ENCODE data around the gene CTH. TPM values are rescaled to one million over a fixed set of nuclear protein-coding genes. Genes with fewer than 3 reads are reported as not detected.

Gene CTH
- total and polyA plus RNA-seq, 2 of the 4 experiments (the other 2 are of a cell fraction), result 2.7 to 3.0 TPM

DNA sequence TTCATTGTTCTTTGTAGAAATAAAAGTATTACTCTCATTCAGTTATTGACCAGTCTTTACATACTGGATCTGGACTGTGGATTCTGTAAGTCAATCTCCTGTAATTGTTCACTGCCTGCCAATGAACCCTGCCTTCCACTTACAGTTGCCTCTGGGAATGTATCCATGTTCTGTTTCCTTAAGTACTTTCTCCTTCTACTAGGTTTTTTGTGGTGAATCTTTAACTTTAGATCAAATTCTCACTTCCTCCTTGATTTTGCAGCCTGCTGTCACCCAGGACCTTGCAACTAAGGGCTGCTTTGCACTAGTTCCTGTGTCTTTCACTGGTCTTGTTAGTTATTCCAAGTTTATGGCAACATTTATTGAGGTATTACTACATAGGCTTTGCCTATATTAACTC lies 28.4 kb upstream of the CTH start:
- no peak for DNase-seq
- H4K8ac ChIP-seq (ENCODE audit: low read depth in 2 of 2, low read length in 2 of 2), result no peak overlapping the region
- ATAC-seq (ENCODE audit: low read depth), result no peak
- H2BK15ac ChIP-seq (ENCODE audit: low read depth, low read length), result no peak overlapping the region
- H2BK120ac ChIP-seq (ENCODE audit: low read depth, low read length), result no peak overlapping the region
- H3K9me3 ChIP-seq (ENCODE audit: control insufficient read depth, insufficient read depth, low read length), result no peaks in the 10 kb centered on the region
- H3K9ac ChIP-seq (ENCODE audit: low read depth, low read length), result no peak overlapping the region
- no peaks in the 10 kb centered on the region for H3K79me1 ChIP-seq (ENCODE audit: low read depth in 1 of 2, low read length in 2 of 2)
- no peak overlapping the region for H2BK20ac ChIP-seq (ENCODE audit: low read depth, low read length)
- no peak overlapping the region for H4K5ac ChIP-seq (ENCODE audit: low read depth, low read length)
- ChIA-PET CTCF (no interaction called here), POLR2A (ENCODE audit: unreplicated experiment) (no interaction called here)
- in situ Hi-C loops (cut with MboI; ENCODE audit: low sequenced_read_pairs), result no loop called here
- H4K20me1 ChIP-seq (ENCODE audit: insufficient read depth, low read length), result no peaks in the 10 kb centered on the region
- no peaks in the 10 kb centered on the region for H3K4me1 ChIP-seq (ENCODE audit: control insufficient read depth, insufficient read depth, low read length)
- H3K4me2 ChIP-seq (ENCODE audit: low read depth, low read length), result no peak overlapping the region
- H3K23ac ChIP-seq (ENCODE audit: low read depth, low read length), result no peak overlapping the region
- H3K4me3 ChIP-seq (ENCODE audit: insufficient read depth, low read depth, low read length), result no peak overlapping the region
- H3K56ac ChIP-seq (ENCODE audit: extremely low read depth, insufficient read depth, low read length), result no peak overlapping the region
- no peak overlapping the region for H3K4ac ChIP-seq (ENCODE audit: low read depth, low read length)
- TF ChIP-seq CHD1 (IDR thresholded peaks at IDR 0.05; ENCODE audit: low read depth, low read length), result no peak
- no peak for TF ChIP-seq MXI1 (IDR thresholded peaks at IDR 0.05; ENCODE audit: borderline replicate concordance, low read depth, low read length)
- no peak for TF ChIP-seq MAFK (IDR thresholded peaks at IDR 0.05; ENCODE audit: low read depth, low read length)
- no peak for TF ChIP-seq NFE2L2 (IDR thresholded peaks at IDR 0.05; ENCODE audit: low read depth, low read length)
- no peak for TF ChIP-seq MAZ (IDR thresholded peaks at IDR 0.05; ENCODE audit: borderline replicate concordance, low read depth, low read length)
- no peak for TF ChIP-seq RAD21 (IDR thresholded peaks at IDR 0.05; ENCODE audit: low read length)
- TF ChIP-seq, protein P1, sequence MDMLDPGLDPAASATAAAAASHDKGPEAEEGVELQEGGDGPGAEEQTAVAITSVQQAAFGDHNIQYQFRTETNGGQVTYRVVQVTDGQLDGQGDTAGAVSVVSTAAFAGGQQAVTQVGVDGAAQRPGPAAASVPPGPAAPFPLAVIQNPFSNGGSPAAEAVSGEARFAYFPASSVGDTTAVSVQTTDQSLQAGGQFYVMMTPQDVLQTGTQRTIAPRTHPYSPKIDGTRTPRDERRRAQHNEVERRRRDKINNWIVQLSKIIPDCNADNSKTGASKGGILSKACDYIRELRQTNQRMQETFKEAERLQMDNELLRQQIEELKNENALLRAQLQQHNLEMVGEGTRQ (IDR thresholded peaks at IDR 0.05; ENCODE audit: low read depth, low read length), result no peak
- TF ChIP-seq POLR2A (IDR thresholded peaks at IDR 0.05; ENCODE audit: low read depth, low read length), result no peak
- TF ChIP-seq CEBPB (IDR thresholded peaks at IDR 0.05; ENCODE audit: low read depth, low read length), result no peak
- no peak for TF ChIP-seq SMC3 (IDR thresholded peaks at IDR 0.05; ENCODE audit: low read depth, low read length)
- TF ChIP-seq RCOR1 (IDR thresholded peaks at IDR 0.05; ENCODE audit: insufficient replicate concordance, low read length), result no peak
- TF ChIP-seq FOS (IDR thresholded peaks at IDR 0.05; ENCODE audit: low read depth, low read length), result no peak
- TF ChIP-seq, protein P2, sequence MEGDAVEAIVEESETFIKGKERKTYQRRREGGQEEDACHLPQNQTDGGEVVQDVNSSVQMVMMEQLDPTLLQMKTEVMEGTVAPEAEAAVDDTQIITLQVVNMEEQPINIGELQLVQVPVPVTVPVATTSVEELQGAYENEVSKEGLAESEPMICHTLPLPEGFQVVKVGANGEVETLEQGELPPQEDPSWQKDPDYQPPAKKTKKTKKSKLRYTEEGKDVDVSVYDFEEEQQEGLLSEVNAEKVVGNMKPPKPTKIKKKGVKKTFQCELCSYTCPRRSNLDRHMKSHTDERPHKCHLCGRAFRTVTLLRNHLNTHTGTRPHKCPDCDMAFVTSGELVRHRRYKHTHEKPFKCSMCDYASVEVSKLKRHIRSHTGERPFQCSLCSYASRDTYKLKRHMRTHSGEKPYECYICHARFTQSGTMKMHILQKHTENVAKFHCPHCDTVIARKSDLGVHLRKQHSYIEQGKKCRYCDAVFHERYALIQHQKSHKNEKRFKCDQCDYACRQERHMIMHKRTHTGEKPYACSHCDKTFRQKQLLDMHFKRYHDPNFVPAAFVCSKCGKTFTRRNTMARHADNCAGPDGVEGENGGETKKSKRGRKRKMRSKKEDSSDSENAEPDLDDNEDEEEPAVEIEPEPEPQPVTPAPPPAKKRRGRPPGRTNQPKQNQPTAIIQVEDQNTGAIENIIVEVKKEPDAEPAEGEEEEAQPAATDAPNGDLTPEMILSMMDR (conservative IDR thresholded peaks at IDR 0.05; ENCODE audit: low read depth, low read length), result no peak
- TF ChIP-seq BHLHE40 (IDR thresholded peaks at IDR 0.05; ENCODE audit: low read depth, low read length), result no peak
- TF ChIP-seq, protein P3, sequence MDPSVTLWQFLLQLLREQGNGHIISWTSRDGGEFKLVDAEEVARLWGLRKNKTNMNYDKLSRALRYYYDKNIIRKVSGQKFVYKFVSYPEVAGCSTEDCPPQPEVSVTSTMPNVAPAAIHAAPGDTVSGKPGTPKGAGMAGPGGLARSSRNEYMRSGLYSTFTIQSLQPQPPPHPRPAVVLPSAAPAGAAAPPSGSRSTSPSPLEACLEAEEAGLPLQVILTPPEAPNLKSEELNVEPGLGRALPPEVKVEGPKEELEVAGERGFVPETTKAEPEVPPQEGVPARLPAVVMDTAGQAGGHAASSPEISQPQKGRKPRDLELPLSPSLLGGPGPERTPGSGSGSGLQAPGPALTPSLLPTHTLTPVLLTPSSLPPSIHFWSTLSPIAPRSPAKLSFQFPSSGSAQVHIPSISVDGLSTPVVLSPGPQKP (IDR thresholded peaks at IDR 0.05; ENCODE audit: borderline replicate concordance, low read depth, low read length), result no peak
- no peak overlapping the region for H3K18ac ChIP-seq (ENCODE audit: low read depth, low read length)
- H4K91ac ChIP-seq (ENCODE audit: insufficient read depth, low read depth, low read length), result no peak overlapping the region
- no peaks in the 10 kb centered on the region for H3K27me3 ChIP-seq (ENCODE audit: control insufficient read depth, insufficient read depth, low read length)
- no peaks in the 10 kb centered on the region for H3K9me1 ChIP-seq (ENCODE audit: insufficient read depth, low read length)
- BruUV-seq (replicated peaks), result no TSS peak
- no peak overlapping the region for H3K27ac ChIP-seq (ENCODE audit: insufficient read depth, low read length)
- intact Hi-C loops (cut with micrococcal nuclease), result no loop called here
- dilution Hi-C loops (cut with HindIII; ENCODE audit: low sequenced_read_pairs, unreplicated experiment), result no loop called here
- H2AK5ac ChIP-seq (ENCODE audit: low read depth, low read length), result no peak overlapping the region
- no peak overlapping the region for H2AK9ac ChIP-seq (replicated peaks; ENCODE audit: low read depth, low read length, poor library complexity)
- no peak overlapping the region for H2AFZ ChIP-seq (replicated peaks; ENCODE audit: low read length, poor library complexity)
- no peaks in the 10 kb centered on the region for H3K36me3 ChIP-seq (ENCODE audit: control insufficient read depth, insufficient read depth, low read length)
- no peak overlapping the region for H3K14ac ChIP-seq (replicated peaks; ENCODE audit: low read depth, low read length)
- H2BK5ac ChIP-seq (ENCODE audit: low read depth, low read length, poor library complexity, severe bottlenecking), result no peak overlapping the region
